ENCODE results near the gene USF2. TPM values are rescaled to one million over a fixed set of nuclear protein-coding genes. Genes with fewer than 3 reads are reported as not detected.
A peak's percentile ranks its signal among the peaks of the same experiment; 100 is the strongest.

The USF2 gene
- total and polyA plus RNA-seq, 2 donors (not counting 1 experiment from before 2014, with no cell fraction given), result 318 to 377 TPM

DNA sequence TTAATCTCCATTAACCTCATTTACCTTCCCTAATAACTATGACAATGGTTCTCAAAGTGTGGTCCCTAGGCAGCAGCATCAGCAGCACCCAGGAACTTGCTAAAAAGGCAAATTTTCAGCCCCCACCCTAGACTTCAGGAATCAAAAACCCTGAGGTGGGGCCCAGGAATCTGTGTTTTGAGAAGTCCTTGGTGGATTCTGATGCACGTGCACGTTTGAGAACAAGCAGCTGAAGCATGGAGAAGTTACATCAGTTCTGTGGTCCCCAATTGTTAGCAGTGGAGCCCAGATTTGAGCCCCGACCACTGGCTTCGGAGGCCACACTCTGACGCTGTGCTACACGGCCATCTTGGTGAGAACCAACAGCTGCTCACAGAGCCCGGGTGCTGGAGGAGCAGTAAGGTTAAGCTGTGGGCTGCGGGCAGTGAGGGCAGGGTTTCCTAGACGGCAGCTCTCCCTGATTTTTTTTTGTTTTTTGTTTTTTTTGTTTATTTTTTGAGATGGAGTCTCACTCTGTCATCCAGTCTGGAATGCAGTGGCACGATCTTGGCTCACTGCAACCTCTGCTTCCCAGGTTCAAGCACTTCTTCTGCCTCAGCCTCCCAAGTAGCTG, 46.2 kb downstream of the USF2 start:
- H3K27me3 Mint-ChIP-seq, result no peaks in the 10 kb centered on the region

DNA sequence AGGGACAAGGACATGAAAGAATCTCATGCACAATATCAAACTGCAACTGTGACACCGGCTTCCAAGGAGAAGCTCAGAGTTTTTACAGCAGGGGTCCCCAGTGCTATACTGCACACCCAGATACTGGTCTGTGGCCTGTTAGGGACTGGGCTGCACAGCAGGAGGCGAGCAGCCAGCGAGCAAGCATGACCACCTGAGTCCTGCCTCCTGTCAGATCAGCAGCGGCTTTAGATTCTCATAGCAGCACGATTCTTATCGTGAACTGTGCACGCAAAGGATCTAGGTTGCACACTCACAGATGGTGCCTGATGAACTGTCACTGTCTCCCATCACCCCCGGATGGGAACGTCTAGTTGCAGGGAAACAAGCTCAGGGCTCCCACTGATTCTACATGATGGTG, 47.1 kb downstream of the USF2 start:
- TF ChIP-seq, protein P1, sequence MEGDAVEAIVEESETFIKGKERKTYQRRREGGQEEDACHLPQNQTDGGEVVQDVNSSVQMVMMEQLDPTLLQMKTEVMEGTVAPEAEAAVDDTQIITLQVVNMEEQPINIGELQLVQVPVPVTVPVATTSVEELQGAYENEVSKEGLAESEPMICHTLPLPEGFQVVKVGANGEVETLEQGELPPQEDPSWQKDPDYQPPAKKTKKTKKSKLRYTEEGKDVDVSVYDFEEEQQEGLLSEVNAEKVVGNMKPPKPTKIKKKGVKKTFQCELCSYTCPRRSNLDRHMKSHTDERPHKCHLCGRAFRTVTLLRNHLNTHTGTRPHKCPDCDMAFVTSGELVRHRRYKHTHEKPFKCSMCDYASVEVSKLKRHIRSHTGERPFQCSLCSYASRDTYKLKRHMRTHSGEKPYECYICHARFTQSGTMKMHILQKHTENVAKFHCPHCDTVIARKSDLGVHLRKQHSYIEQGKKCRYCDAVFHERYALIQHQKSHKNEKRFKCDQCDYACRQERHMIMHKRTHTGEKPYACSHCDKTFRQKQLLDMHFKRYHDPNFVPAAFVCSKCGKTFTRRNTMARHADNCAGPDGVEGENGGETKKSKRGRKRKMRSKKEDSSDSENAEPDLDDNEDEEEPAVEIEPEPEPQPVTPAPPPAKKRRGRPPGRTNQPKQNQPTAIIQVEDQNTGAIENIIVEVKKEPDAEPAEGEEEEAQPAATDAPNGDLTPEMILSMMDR (IDR thresholded peaks at IDR 0.05), result no peak
- TF ChIP-seq EZH2 (IDR thresholded peaks at IDR 0.05; ENCODE audit: borderline replicate concordance, insufficient read depth, low read depth, low read length, poor library complexity, severe bottlenecking), result no peak
- peaks cover 67% of the 10 kb centered on the region for H3K4me1 Mint-ChIP-seq
- no peaks in the 10 kb centered on the region for H3K9me3 ChIP-seq (ENCODE audit: control extremely low read depth in 1 of 3, control insufficient read depth in 2 of 3, insufficient read depth in 1 of 3, low read length in 2 of 3)
- peak overlapping the region; percentile 16 for H3K4me3 Mint-ChIP-seq
- no peaks in the 10 kb centered on the region for H3K36me3 ChIP-seq (replicated peaks in 1 of 2; ENCODE audit: control extremely low read depth in 1 of 2, control insufficient read depth in 1 of 2, extremely low read depth in 1 of 2, insufficient read depth in 2 of 2, low read length in 1 of 2)
- no peak for DNase-seq
- WGBS (ENCODE audit: insufficient coverage), result 91% methylated on average over 5 of the region's 9 CpGs
- peaks cover 63 to 88% of the 10 kb centered on the region in 2 donors for H3K4me1 ChIP-seq (ENCODE audit: control insufficient read depth in 2 of 2, insufficient read depth in 2 of 2, low read length in 2 of 2)
- ChIA-PET POLR2A (interaction anchor here (0.6 to 8.3 kb wide), 2 partner anchors 13 to 15 kb away, joined by 12 to 106 read pairs; partner anchors contain the start of gene CD22), CTCF (interaction anchor here (0.7 to 2.5 kb wide), 11 partner anchors 9 to 182 kb away, joined by 3 to 13 read pairs (median 8); partner anchors contain the start of gene FFAR1)
- H3K4me2 ChIP-seq (replicated peaks; ENCODE audit: low read depth, low read length, poor library complexity, severe bottlenecking), result peak overlapping the region; percentile 8
- H2AFZ ChIP-seq (ENCODE audit: insufficient read depth, low read depth, low read length, poor library complexity, severe bottlenecking), result no peak overlapping the region
- H3K9me3 Mint-ChIP-seq (ENCODE audit: insufficient read depth), result no peaks in the 10 kb centered on the region
- H3K27me3 Mint-ChIP-seq, result no peaks in the 10 kb centered on the region
- no peak overlapping the region for H3K9ac ChIP-seq (ENCODE audit: low read length)
- ATAC-seq (ENCODE audit: low read depth), result no peak
- no peaks in the 10 kb centered on the region for H3K27me3 ChIP-seq (replicated peaks in 1 of 4; ENCODE audit: control extremely low read depth in 1 of 4, control insufficient read depth in 3 of 4, insufficient read depth in 4 of 4, low read length in 3 of 4)
- H3K27ac Mint-ChIP-seq, result peak overlapping the region; percentile 71
- intact Hi-C loops (cut with micrococcal nuclease), result loop anchor here (2.0 kb wide), 1 partner anchor 15 kb away; no protein-coding TSS in a partner anchor
- no peaks in the 10 kb centered on the region for H4K20me1 ChIP-seq (ENCODE audit: control insufficient read depth, insufficient read depth, low read length, poor library complexity, severe bottlenecking)
- peaks cover 51% of the 10 kb centered on the region for H3K79me2 ChIP-seq (ENCODE audit: control insufficient read depth, insufficient read depth, low read length)
- H3K4me3 ChIP-seq (ENCODE audit: control extremely low read depth in 1 of 5, extremely low read depth in 1 of 5, insufficient read depth in 1 of 5, low read depth in 2 of 5, low read length in 4 of 5), result no peak overlapping the region
- H3K27ac ChIP-seq (ENCODE audit: low read length in 2 of 2), result peak overlapping the region in 1 of 2 donors; percentile 81

More for the DNA sequence above, 46.2 kb downstream of the USF2 start:
- ChIA-PET POLR2A (interaction anchor here (8.3 kb wide), 1 partner anchor 16 kb away, joined by 106 read pairs; the partner anchor contains the start of gene CD22), CTCF (interaction anchor here (0.6 to 2.6 kb wide), 10 partner anchors 9 to 472 kb away, joined by 3 to 13 read pairs (median 8); no protein-coding TSS in a partner anchor)
- Histone ChIP-seq H3K4me3 (ENCODE audit: control extremely low read depth in 1 of 5, extremely low read depth in 1 of 5, insufficient read depth in 1 of 5, low read depth in 2 of 5, low read length in 4 of 5) (no peak overlapping the region), H3K27me3 (replicated peaks in 1 of 4; ENCODE audit: control extremely low read depth in 1 of 4, control insufficient read depth in 3 of 4, insufficient read depth in 4 of 4, low read length in 3 of 4) (no peaks in the 10 kb centered on the region), H4K20me1 (ENCODE audit: control insufficient read depth, insufficient read depth, low read length, poor library complexity, severe bottlenecking) (no peaks in the 10 kb centered on the region), H3K36me3 (replicated peaks in 1 of 2; ENCODE audit: control extremely low read depth in 1 of 2, control insufficient read depth in 1 of 2, extremely low read depth in 1 of 2, insufficient read depth in 2 of 2, low read length in 1 of 2) (no peaks in the 10 kb centered on the region), H3K9ac (ENCODE audit: low read length) (no peak overlapping the region), H3K4me2 (replicated peaks; ENCODE audit: low read depth, low read length, poor library complexity, severe bottlenecking) (no peak overlapping the region), H3K27ac (ENCODE audit: low read length in 2 of 2) (no peak overlapping the region), H3K9me3 (ENCODE audit: control extremely low read depth in 1 of 3, control insufficient read depth in 2 of 3, insufficient read depth in 1 of 3, low read length in 2 of 3) (no peaks in the 10 kb centered on the region), H2AFZ (ENCODE audit: insufficient read depth, low read depth, low read length, poor library complexity, severe bottlenecking) (no peak overlapping the region), H3K79me2 (ENCODE audit: control insufficient read depth, insufficient read depth, low read length) (peaks cover 57% of the 10 kb centered on the region), H3K4me1 (ENCODE audit: control insufficient read depth in 2 of 2, insufficient read depth in 2 of 2, low read length in 2 of 2) (peaks cover 60 to 86% of the 10 kb centered on the region in 2 donors)
- ATAC-seq (ENCODE audit: low read depth) (no peak), DNase-seq (no peak)
- H3K4me3 Mint-ChIP-seq, result no peak overlapping the region
- TF ChIP-seq, protein P1 (IDR thresholded peaks at IDR 0.05), result no peak
- TF ChIP-seq EZH2 (IDR thresholded peaks at IDR 0.05; ENCODE audit: borderline replicate concordance, insufficient read depth, low read depth, low read length, poor library complexity, severe bottlenecking), result no peak
- peak overlapping the region; percentile 20 for H3K27ac Mint-ChIP-seq
- H3K9me3 Mint-ChIP-seq (ENCODE audit: insufficient read depth), result no peaks in the 10 kb centered on the region
- intact Hi-C loops (cut with micrococcal nuclease), result no loop called here
- whole genome bisulfite sequencing (ENCODE audit: insufficient coverage), result 89% methylated on average over 10 of the region's 10 CpGs
- H3K4me1 Mint-ChIP-seq, result peaks cover 62% of the 10 kb centered on the region

Data from B cell (primary cell).